ENCODE results near the gene SLC35D1.

DNA sequence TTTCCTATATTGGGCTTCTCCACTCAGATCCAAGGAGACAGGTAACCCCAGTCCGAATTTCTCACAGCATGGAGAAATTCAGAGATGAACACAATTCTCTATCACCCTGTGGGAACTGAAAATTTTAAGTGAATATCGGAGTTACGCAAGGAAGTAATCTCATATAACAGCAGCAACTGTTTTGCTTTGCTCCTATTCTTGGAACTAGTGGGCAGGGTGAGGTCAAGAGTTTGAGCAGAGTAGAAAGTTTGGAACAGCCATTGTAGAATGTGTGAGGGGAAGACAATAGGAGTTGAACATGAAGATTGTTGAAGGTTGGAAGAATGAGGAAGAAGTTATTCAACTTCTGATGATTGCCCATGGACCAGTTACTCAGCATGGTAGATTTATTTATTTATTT is 24.3 kb upstream of the SLC35D1 start:
- TF ChIP-seq, protein P1, sequence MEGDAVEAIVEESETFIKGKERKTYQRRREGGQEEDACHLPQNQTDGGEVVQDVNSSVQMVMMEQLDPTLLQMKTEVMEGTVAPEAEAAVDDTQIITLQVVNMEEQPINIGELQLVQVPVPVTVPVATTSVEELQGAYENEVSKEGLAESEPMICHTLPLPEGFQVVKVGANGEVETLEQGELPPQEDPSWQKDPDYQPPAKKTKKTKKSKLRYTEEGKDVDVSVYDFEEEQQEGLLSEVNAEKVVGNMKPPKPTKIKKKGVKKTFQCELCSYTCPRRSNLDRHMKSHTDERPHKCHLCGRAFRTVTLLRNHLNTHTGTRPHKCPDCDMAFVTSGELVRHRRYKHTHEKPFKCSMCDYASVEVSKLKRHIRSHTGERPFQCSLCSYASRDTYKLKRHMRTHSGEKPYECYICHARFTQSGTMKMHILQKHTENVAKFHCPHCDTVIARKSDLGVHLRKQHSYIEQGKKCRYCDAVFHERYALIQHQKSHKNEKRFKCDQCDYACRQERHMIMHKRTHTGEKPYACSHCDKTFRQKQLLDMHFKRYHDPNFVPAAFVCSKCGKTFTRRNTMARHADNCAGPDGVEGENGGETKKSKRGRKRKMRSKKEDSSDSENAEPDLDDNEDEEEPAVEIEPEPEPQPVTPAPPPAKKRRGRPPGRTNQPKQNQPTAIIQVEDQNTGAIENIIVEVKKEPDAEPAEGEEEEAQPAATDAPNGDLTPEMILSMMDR (optimal IDR thresholded peaks at IDR 0.05 in 1 of 3, IDR thresholded peaks at IDR 0.05 in 1 of 3, conservative IDR thresholded peaks at IDR 0.05 in 1 of 3; ENCODE audit: extremely low read depth in 1 of 3, insufficient read depth in 2 of 3, low read length in 3 of 3), result no peak
- no peak for TF ChIP-seq EZH2 (IDR thresholded peaks at IDR 0.05; ENCODE audit: low read length)

Measured in keratinocyte (primary cell).